ENCODE results near the gene HAND2.

HAND2 gene

DNA sequence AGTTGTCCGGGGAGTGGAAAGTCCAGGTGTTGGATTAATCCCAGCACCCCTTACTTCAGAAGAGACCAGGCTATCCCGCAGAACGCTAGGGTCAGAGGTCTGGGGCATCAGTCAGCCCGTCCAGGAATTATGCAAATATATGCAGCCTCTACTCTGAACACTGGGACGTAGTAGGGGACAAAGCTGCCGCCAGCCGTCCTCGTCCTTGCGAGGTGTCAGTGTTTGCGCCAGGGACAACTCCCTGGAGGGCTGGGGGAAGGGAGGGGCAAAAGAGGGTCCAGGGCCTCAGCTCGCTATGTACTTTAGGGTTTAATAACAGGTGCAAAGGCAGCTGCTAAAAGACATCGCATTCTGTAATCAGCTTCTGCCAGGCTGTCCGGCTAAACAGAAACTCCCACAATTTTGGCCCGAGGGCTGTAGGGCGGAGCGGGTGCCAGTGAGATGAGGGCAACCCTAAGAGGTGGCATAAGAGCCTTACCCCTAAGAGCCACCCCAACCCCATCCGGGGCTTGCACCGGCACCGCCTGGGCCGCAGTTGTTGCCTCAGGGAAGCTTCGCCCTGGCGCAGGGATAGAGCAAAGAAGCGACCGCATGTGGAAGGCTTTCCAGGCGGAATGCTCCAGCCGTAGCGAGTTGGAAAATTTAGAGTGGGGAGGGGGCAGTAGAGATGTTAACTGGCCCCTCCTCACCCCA is 8.4 kb downstream of the HAND2 start:
- DNase-seq (ENCODE audit: low read depth in 1 of 2, low spot score in 1 of 2), result no peak

GRCh38 chr4:173520921-173521466 is 9.0 kb downstream of the HAND2 start:
- DNase-seq (ENCODE audit: low read depth in 1 of 2, low spot score in 1 of 2), result no peak

- DNase-seq (ENCODE audit: low read depth in 1 of 2, low spot score in 1 of 2), result no peak
Measured at GRCh38 chr4:173519111-173520101, 10.6 kb downstream of the HAND2 start.

DNA sequence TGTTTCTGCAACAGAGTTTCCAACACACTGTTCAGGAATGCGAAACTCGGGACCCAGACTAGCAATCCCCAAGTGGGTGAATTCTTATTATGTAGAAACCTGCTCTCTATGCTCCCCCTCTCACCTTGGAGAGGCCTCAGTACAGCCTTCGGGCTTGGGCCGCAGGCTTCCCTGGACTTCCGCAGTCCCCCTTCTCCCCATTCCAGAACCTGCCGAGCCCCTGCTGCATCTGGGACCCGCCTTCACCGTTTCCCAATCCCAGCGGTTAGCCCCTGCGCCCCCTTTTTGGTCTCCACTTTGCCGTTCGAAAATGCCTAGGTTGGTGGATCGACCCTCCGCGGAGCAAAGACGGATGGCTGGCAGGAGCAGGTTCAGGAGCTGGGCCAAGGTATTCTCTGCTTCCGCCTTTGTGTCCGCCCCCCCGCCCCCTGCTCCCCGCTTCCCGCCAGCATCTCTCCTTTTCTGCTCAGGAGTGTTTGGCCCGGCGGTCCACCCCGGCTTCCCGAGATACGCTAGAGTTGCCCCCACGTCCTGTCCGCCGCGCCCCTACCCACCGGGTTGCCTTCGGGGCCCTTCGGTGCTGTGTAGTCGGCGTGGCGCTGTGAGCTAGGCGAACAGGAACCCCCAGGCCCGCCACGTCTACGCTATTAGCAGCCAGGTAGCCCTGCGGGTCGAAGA is 11.5 kb downstream of the HAND2 start:
- no peak for DNase-seq (ENCODE audit: low read depth in 1 of 2, low spot score in 1 of 2)

DNA sequence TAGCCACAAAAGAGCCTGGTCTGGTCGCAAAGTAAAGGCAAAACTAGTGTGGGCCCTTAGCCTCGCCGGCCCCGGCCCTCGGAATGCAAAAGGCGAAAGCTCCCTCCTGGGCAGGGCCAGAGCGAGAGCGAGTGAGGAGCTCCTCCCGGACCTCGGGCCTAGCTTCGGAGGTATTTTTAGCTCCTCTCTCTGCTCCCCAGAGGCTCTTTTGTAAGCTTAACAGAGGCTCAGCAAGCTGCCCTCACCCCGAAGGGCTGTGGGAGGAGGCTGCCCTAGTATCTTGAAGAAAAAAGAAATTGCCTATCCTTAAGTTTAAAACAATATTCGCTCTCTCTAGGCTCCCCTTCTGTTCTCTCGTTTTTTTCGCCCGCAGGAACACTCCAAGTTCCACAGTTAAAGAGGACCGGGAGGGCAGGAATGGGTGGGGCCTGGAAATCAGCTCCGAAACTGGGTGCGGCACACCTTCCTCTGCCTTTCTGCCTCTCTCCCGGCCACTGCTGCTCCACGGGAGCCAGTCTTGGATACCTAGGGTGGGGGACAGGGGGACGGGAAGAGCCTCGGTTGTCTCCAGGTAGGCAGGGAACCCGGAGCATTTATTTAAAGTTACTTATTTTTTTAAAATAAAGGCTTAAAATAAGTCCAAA is 12.1 kb downstream of the HAND2 start:
- DNase-seq (ENCODE audit: low read depth in 1 of 2, low spot score in 1 of 2), result no peak

DNA sequence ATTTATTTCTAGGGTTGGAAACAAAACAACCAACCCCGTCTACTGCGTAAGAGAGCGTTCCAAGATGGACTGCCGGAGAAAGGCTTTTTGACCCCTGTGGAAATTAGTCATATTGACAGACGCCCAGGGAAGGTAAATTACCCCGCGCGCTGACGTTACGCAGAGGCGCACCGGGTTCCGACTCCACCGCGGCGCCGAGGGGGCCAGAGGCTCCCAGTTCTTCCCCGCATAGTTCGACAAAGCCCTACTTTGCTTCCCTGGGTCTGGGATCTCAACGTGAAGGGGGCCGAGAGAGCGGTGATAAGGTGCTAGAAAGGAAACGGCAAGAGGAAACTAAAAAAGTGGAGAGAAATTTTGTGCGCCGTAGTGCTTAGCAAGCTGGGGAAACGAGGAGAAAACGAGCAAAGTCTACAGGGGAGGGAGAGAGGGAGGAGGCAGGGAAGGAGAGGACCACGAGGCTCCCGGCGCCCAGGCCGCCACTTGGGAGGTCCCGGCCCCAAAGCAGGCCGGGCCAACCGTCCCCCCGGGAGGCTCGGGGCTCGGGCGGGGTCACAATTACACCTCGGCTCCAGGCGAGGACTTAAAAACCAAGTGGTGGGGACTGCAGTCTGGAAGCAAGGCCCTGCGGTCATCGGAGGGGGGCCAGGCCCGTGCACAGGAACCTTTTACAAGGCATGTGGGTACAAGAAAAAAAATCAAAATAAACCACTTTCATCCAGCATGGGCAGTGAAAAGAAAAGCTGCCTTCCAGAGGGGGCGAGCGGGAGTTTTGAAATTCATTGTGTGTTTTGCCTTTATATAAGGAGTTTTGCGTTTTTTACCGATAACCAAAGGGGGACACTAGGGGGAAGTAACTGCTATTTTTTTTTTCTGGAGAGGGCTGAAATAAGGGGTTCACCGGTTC is 13.2 kb downstream of the HAND2 start:
- no peak for DNase-seq (ENCODE audit: low read depth in 1 of 2, low spot score in 1 of 2)

- DNase-seq (ENCODE audit: low read depth in 1 of 2, low spot score in 1 of 2), result no peak
Measured at GRCh38 chr4:173515458-173515857, 14.6 kb downstream of the HAND2 start.

DNA sequence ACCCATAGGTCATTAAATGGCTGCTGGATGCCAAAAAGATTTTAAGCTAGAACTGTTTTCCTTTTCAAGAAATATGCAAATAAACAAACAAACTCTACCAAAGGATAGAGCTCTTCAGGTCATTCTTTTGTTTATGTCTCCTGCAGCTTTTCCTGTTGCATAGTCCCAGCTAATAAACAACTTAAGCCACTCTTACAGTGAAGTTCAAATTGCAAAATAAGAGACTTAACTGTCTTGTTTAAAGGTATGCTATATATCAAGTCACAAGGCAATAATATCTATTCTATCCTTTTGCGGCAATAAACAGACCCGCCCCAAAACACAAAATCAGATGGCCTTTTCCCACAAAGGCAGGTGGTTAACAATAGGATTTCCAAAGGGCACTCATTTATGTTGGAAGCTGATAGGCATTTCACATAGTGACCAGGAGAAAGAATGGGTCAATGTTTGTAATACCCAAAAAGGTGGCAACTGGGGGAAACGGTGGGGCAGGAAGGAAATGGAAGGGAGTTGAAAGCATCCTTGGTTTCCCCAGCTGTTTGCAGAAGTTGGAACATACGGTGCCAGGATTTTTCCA is 15.3 kb downstream of the HAND2 start:
- DNase-seq (ENCODE audit: low read depth in 1 of 2, low spot score in 1 of 2), result no peak

GRCh38 chr4:173513651-173514050 is 16.4 kb downstream of the HAND2 start:
- no peak for DNase-seq (ENCODE audit: low read depth in 1 of 2, low spot score in 1 of 2)

DNA sequence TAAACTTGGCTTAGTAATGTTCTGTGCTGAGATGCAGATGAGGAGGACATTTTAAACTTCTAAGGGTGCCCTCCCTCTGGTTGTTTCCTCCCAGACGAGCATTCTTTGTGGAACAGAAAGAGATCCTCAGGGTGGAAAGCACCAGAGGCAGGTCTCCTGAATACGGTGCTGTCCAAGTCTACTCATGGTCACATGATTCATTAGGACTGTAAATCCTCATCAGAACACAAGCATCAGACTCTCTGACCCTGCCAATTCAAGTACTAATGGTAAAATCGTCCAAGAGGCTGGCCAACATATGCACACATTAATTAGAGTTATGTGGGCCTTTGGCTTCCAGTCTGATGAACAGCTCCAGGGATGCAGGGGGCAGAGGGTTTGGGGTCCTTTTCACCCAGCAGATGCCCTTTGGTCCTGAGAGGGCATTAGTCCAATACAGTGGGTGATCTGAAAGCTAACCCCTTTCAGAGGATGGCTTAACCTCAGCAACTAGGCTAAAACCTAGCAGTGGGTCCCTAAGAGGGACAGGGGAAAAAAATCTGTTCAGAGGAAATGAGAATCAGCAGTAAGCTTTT is 18.2 kb downstream of the HAND2 start:
- no peak for DNase-seq (ENCODE audit: low read depth in 1 of 2, low spot score in 1 of 2)

GRCh38 chr4:173509036-173510001 is 20.7 kb downstream of the HAND2 start:
- DNase-seq (ENCODE audit: low read depth in 1 of 2, low spot score in 1 of 2), result no peak

DNA sequence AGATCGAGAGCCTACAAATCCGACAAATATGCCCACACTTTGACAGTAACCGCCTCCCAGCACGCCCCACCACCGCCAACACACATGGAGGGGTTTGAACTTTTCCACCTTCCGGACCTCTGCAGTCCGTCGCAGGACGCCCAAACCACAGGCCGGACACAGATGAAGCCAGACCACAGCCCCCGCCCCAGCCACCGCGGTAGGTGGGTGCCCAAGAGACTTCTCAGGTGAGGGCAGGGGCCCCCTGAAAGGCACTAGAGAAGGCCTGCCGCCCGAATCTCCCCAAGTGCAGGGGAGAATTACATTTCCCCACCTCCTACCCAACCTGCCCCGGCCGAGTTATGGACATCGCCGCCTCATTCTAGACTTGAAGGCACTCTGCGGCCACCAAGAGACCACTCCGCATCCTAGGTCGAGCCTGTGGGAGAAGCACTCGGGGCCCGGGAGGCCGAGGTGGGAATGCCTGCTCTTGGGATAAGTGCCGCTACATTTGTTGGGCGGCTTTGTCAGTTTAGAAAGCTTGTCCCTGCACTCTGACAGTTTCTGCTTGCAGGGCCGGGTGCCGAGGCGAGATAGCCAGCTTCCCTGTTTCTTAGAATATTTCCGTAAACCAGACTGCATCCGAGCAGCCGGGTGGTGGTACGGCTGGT is 21.5 kb downstream of the HAND2 start:
- no peak for DNase-seq (ENCODE audit: low read depth in 1 of 2, low spot score in 1 of 2)

DNA sequence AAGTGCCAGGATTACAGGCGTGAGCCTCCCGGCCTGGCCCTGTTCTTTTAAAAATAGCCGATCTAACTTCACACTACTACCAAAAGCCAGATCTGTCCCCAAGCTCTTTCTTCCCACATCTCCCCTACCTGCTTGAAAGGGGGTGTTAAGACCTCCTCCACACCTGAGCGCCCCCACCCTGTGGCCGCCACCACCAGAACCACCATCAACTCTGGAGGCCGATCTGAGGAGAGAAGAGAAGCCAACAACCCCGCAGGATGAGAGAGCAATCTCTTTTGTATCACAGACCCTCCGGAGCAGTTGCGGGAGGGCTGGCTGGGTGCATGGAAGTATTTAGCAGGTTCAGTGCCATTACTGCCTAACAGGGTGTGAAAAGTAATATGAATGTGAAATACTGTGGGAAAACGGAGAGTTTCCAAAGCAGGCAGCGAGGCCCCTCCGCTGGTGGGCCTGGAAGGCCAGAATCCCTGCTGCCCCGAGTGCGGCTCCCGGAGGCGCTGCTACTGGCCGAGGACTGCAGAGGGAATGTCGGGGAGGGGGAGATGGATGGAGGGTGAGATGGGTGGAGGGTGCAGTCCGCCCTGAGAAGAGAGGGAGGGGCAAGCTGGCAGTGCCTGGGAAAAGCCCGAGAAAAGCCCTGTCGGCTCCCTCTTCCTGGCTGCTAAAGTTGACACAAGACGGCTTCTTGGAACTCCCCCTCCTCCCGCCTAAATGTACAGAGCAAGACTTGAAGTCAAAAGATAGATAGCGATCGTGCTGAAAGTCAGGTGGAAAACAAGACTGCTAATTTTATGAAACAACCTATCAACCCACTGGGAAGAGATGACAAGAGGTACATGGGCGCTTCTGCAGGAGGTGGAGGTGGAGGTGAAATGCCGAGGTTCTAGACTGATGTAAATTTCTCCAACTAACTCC is 22.3 kb downstream of the HAND2 start:
- DNase-seq (ENCODE audit: low read depth in 1 of 2, low spot score in 1 of 2), result no peak

DNA sequence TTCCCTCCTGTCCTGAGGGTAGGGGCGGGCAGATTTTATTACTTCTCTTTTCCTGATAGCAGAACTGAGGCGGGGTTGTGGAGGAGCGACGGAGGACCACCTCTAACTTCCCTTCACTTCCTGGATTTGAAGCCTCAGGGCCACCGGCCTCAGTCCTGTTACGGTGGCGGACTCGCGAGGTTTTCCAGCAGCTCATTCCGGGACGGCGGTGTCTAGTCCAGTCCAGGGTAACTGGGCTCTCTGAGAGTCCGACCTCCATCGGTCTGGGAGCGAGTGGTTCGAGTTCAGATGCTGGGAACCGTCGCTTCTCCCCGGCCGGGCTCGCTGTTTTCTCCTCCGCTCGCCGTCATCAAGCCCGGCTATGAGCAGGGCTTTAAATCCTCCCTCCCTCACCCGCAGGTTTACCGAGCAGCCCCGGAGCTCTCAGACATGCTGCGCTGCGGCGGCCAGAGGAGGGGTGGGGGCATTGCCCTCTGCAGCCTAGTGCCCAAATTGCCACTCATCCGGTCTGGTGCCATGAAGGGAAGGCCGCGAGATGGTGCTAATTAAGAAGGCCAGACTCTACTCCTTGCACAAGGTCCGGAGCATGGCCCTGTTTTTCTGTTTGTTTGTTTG is 23.3 kb downstream of the HAND2 start:
- DNase-seq (ENCODE audit: low read depth in 1 of 2, low spot score in 1 of 2), result no peak

- peak in 1 of 2 donors; percentile 20 for DNase-seq (ENCODE audit: low read depth in 1 of 2, low spot score in 1 of 2)
Measured at GRCh38 chr4:173505924-173506518, 24.0 kb downstream of the HAND2 start.

DNA sequence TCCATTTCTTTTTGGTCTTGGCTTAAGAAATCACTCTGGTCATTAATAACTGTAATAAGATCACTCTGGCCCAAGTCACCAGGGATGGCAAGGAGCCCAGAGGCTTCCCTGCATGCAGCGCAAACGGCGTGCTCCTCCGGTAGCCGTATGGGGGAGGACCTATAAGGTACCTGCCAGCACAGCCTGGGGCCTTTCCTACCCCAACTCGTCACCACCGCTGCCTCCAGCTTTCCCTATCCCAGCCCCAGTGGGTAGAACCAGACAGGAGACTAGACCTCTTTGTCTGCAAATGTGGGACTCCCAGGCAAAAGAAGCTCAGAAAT is 25.9 kb downstream of the HAND2 start:
- no peak for DNase-seq (ENCODE audit: low read depth in 1 of 2, low spot score in 1 of 2)

Data from stimulated activated CD4-positive, alpha-beta T cell treated with anti-CD3 and anti-CD28 coated beads, Interleukin-15, amount 100 ng/mL, for 1 hour (primary cell).